ENCODE results near the gene PPIL1.

Gene PPIL1

GRCh38 chr6:36834576-36835341, 39.8 kb downstream of the PPIL1 start:
- no peak for DNase-seq (ENCODE audit: low read depth)

GRCh38 chr6:36833182-36833789, 41.3 kb downstream of the PPIL1 start:
- DNase-seq (ENCODE audit: low read depth): no peak

DNA sequence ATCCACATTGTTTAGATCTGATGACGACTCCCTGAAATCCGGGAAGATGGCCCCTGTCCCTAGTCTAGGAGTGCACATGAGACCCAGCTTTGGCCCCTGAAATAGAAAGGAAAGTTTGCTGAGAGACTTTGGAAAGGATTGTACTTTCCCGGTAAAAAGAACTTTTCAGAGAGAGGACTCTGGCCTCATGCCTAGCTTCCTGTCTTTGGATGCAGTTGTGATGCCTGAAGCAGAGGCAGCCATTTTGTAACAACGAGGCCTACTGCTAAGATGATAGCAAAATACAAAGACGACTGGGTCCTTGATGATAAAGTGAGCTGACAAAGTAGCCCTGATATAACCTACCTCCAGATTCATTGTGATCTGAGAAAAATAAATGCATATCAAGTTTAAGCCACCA, 42.3 kb downstream of the PPIL1 start:
- no peak for DNase-seq (ENCODE audit: low read depth)

- no peak for DNase-seq (ENCODE audit: low read depth)
Measured at GRCh38 chr6:36830577-36830976, 44.0 kb downstream of the PPIL1 start.

- DNase-seq (ENCODE audit: low read depth): no peak
Measured at GRCh38 chr6:36829919-36830544, 44.6 kb downstream of the PPIL1 start.

GRCh38 chr6:36827261-36828079, 47.1 kb downstream of the PPIL1 start:
- no peak for DNase-seq (ENCODE audit: low read depth)

GRCh38 chr6:36826520-36827227, 47.9 kb downstream of the PPIL1 start:
- DNase-seq (ENCODE audit: low read depth): no peak

GRCh38 chr6:36825994-36826393, 48.6 kb downstream of the PPIL1 start:
- DNase-seq (ENCODE audit: low read depth): no peak

DNA sequence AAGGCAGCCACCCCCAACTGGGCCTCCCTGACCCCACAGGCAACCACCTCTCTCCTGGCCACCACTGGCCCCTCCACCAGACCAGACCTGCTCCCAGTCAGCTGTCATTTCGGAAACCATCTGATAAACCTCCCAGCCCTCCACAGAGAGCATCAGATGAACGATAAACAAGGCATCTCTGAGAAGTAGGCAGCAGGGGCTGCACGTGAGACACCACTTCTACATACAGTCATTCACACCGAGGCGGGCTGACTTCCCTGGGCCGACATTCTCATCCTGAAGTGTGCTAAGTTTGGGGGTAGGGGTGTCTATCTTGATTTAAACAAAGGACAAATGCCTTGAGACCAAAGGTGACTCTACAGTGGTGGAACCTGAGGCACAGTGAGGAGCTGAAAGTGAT, 49.2 kb downstream of the PPIL1 start:
- DNase-seq (ENCODE audit: low read depth): no peak

DNA sequence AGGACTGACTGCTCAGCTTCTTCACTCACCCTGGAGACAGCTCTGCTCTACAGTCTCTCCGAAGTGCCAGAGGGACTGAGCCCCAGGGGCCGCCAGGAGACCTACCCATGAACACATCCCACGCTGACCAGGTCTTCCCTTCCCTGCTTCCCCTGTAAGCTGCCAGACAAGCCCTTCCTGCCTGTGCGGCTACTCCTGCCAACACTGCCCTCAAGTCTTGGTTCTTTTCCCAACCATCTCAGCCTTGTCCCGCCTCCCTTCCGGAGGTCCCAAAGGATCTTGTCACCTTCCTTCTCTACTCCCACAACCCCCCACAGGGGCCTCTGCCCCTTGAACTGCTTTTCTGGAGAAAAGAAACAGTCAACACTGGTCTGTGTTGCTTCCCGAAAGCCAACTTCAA, 50.4 kb downstream of the PPIL1 start:
- DNase-seq (ENCODE audit: low read depth): no peak

DNA sequence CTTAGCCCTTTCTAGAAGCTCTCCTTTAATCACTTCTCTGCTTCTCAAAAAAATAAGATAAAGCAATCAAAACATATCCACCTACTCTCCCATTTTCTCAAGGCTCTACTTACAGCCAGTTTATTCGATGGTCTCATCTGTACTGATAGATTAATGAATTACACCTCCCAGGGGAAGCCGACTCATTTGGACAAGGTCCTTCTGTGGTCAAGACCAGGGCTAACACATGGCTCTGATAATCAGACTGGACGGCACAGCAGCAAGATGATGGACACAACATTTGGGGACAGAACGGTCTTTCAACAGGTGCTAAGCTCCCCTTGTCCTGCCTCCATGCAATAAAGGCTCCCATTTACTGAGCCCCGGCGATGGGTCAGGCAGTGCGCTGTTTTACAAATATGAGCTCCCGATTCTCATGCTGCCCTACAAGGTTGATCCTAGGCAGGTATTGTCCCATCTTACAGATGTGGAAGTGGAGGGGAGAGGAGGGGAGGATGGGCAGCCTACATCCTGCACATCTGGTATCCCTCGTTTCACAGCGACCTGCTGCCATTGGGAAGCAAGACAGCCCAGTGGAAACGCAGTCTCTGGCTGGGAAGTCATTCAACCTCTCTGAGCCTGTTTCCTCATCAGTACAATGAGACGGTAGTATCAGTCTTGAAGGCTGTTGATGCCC, 51.0 kb downstream of the PPIL1 start:
- DNase-seq (ENCODE audit: low read depth): no peak

DNA sequence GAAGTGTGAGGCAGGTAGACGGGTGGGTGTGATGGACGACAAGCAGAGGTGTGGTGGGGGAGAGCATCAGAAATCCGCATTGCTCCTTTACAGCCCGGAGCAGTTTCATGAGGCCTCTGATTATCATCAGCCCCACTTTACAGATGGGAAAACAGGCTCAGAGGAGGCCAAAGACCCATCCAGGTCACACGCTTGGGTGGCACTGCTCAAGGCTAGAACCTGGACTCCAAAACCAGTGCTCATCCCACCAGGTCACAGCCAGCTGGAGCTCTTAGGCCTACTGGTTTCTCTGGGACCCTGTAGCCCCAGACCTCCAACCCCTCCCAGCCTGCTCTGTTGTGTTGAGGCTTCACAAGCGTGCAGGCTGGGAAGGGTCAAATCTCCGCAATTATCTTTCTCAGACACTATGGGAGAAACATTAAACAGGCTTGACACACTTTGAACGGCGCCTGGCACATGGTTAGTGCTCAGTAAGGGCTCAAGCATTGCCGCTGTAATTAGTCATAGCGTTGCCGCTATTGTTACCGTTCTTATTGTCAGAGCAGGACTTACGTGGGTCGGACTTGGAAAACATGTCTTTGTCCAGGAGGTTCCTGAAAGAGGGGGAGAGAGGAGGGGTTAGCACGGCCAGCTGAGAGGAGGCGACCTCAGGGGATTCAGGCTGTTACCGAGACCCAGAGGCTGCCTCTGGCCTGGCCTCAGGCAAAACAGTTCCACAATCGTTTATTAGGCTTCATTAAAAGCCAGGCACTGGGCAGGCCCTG, 51.9 kb downstream of the PPIL1 start:
- no peak for DNase-seq (ENCODE audit: low read depth)

- no peak for DNase-seq (ENCODE audit: low read depth)
Measured at GRCh38 chr6:36821581-36822335, 52.8 kb downstream of the PPIL1 start.

DNA sequence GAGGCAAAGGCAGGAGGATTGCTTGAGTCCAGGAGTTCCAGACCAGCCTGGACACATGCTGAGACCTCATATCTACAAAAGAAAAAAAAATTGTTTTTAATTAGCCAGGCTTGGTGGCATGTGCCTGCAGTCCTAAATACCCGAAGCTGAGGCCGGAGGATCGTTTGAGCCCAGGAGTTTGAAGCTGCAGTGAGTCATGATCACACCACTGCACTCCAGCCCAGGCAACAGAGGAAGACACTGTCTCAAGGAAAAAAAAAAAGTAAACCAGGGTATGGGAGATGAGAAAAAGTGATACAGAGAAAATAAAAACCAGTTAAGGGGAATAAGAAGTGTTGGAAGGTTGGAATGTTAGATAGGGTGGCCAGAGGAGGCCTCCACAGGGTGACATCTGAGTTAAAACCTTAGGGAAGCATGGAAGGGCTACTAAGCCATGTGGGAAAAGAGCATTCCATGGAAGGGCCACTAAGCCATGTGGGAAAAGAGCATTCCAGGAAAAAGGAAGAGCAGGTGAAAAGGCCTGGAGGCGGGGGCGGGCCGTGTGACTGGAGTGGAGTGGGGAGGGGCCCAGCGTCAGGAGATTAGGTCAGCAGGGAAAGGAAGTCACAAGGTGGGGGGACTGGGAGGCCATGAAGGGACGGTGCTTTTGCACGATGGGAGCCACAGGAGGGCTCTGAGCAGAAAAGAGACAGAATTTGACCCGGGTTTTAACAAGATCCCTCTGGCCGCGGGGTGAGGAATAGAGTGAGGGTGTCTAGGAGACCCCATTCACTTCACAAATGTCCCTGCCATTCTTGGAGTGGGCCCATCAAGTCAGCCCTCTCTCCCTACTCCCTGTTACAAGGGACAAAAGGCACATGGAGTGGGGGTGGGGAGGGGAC, 53.7 kb downstream of the PPIL1 start:
- no peak for DNase-seq (ENCODE audit: low read depth)

DNA sequence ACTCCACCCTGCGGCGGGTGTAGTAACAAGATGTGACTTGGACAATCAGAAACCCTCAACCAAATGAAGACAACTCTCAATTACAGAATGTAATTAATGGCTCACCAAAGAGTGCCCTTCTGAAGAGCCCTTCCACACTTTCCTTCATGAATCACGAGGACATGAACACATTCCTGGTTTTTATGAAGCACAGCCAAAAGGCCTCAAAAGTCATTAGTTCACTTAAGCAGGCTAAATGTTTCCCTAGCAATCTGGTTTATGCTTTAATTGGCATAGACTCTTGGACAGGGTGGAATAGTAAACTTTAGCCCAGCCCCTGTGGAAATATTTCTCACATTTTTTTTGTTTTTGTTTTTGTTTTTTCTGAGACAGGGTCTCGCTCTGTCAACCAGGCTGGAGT, 55.8 kb downstream of the PPIL1 start:
- DNase-seq (ENCODE audit: low read depth): no peak

- no peak for DNase-seq (ENCODE audit: low read depth)
Measured at GRCh38 chr6:36817847-36818246, 56.8 kb downstream of the PPIL1 start.

- no peak for DNase-seq (ENCODE audit: low read depth)
Measured at GRCh38 chr6:36817176-36817817, 57.3 kb downstream of the PPIL1 start.

Data from stimulated activated CD8-positive, alpha-beta memory T cell treated with anti-CD3 and anti-CD28 coated beads, Interleukin-15, amount 100 ng/mL, for 24 hours (primary cell).